Liver (tissue), 9 donors: ENCODE data around the gene SH3D19. TPM values are rescaled to one million over a fixed set of nuclear protein-coding genes. Genes with fewer than 3 reads are reported as not detected.

Source experiments
- DNase-seq: peaks from one replicate; pipeline ENCODE4 v3.0.0-alpha.2; 2017; ENCODE audit warnings: low spot score
- H3K27ac ChIP-seq, 2 donors: one replicate each; pipeline ENCODE4 v1.7.0; 2013; ENCODE audit warnings: inconsistent platforms in 2 of 2, low read length in 2 of 2, control low read depth in 1 of 2, low read depth in 1 of 2, mild to moderate bottlenecking in 1 of 2
- H3K27me3 ChIP-seq, 4 donors: one replicate each; pipeline versions ENCODE4 v1.6.1 to v1.7.0; 2013; ENCODE audit warnings: low read length in 3 of 4, inconsistent platforms in 1 of 4, mild to moderate bottlenecking in 1 of 4, moderate library complexity in 1 of 4; ENCODE audit not compliant: control insufficient read depth in 4 of 4, insufficient read depth in 4 of 4
- H3K36me3 ChIP-seq, 4 donors: one replicate each; pipeline versions ENCODE4 v1.6.1 to v1.7.0; 2013; ENCODE audit warnings: low read length in 3 of 4, mild to moderate bottlenecking in 3 of 4, low read depth in 1 of 4, moderate library complexity in 1 of 4; ENCODE audit not compliant: control insufficient read depth in 4 of 4, insufficient read depth in 3 of 4
- H3K4me1 ChIP-seq, 4 donors: one replicate each; pipeline versions ENCODE4 v1.6.1 to v1.7.0; 2013; ENCODE audit warnings: low read length in 3 of 4, mild to moderate bottlenecking in 3 of 4, moderate library complexity in 1 of 4; ENCODE audit not compliant: control insufficient read depth in 4 of 4, insufficient read depth in 4 of 4
- H3K4me3 ChIP-seq, 3 donors: one replicate each; pipeline versions ENCODE4 v1.6.1 to v1.7.0; 2013; ENCODE audit warnings: low read length in 3 of 3, control low read depth in 1 of 3, low read depth in 1 of 3, mild to moderate bottlenecking in 1 of 3
- H3K9ac ChIP-seq, 2 donors: one replicate each; pipeline ENCODE4 v1.7.0; 2013; ENCODE audit warnings: low read length in 2 of 2, mild to moderate bottlenecking in 2 of 2, moderate library complexity in 2 of 2, control low read depth in 1 of 2, low read depth in 1 of 2
- H3K9me3 ChIP-seq, 4 donors: one replicate each; pipeline versions ENCODE4 v1.6.1 to v1.7.0; 2013; ENCODE audit warnings: low read length in 3 of 4; ENCODE audit not compliant: control insufficient read depth in 4 of 4
- EGR1 ChIP-seq, 2 donors: IDR thresholded peaks; 2 replicates each; pipeline ENCODE4 v1.6.1; 2016 to 2018; ENCODE audit warnings: antibody characterized with exemption in 2 of 2, low read depth in 2 of 2
- JUND ChIP-seq, 2 donors: IDR thresholded peaks; 2 replicates each; pipeline ENCODE4 v1.6.1; 2016; ENCODE audit warnings: antibody characterized with exemption in 2 of 2
- RAD21 ChIP-seq, 2 donors: IDR thresholded peaks; 2 replicates each; pipeline ENCODE4 v1.6.1; 2016; ENCODE audit warnings: antibody characterized with exemption in 2 of 2, mild to moderate bottlenecking in 2 of 2
- SP1 ChIP-seq: IDR thresholded peaks from 2 replicates; pipeline ENCODE4 v1.6.1; 2018; ENCODE audit warnings: antibody characterized with exemption, mild to moderate bottlenecking
- TAF1 ChIP-seq: conservative IDR thresholded peaks from 2 replicates; pipeline ENCODE4 v1.6.1; 2016; ENCODE audit warnings: antibody characterized with exemption, mild to moderate bottlenecking
- YY1 ChIP-seq: IDR thresholded peaks from 2 replicates; pipeline ENCODE4 v1.6.1; 2016; ENCODE audit warnings: antibody characterized with exemption, mild to moderate bottlenecking
- WGBS: extraction: QIAGEN DNeasy Blood & Tissue Kit; methylation state at CpG from one replicate; pipeline ENCODE4 v1.1.7; 2013; 5-methylcytosine and 5-hydroxymethylcytosine counted together
- polyA plus RNA-seq, 2 donors: library from polyadenylated mRNA; stranded (reverse) in 1 of 2; unstranded in 1 of 2; fragments of 200-250 nt in 1 of 2; fragments of >200 nt in 1 of 2; fragmentation: Nextera tagmentation in 1 of 2; extraction: Ambion mirVana in 1 of 2; gene quantifications; one replicate each; pipeline versions ENCODE4 v1.2.1 to v1.2.3, GENCODE V29; 2013 to 2015
- total RNA-seq, 2 donors: library from RNA; depleted of rRNA; stranded (reverse); fragments of >200 nt; gene quantifications; one replicate each; pipeline ENCODE4 v1.2.3, GENCODE V29; 2014
- TF ChIP-seq, protein P1 (sequence below): fragments of 150-350 bp; IDR thresholded peaks from 2 replicates; pipeline ENCODE4 v1.5.1; 2017; ENCODE audit warnings: improper control_type of control experiment, low read depth, low read length; ENCODE audit not compliant: missing input control
- TF ChIP-seq, protein P2 (sequence below): IDR thresholded peaks from 2 replicates; pipeline ENCODE4 v1.6.1; 2016; ENCODE audit warnings: antibody characterized with exemption
- TF ChIP-seq, protein P3 (sequence below): IDR thresholded peaks from 2 replicates; pipeline ENCODE4 v1.6.1; 2016; ENCODE audit warnings: antibody characterized with exemption
- TF ChIP-seq, protein P4 (sequence below): IDR thresholded peaks from 2 replicates; pipeline ENCODE4 v1.6.1; 2016; ENCODE audit warnings: antibody characterized with exemption, mild to moderate bottlenecking
- TF ChIP-seq, protein P5 (sequence below): IDR thresholded peaks from 2 replicates; pipeline ENCODE4 v1.6.1; 2016; ENCODE audit warnings: antibody characterized with exemption
- donor health status: healthy.
- donor health status: healthy.
- donor health status: healthy.
- donor health status: healthy.
- donor health status: healthy.

Gene SH3D19
- total and polyA plus RNA-seq, 4 donors: 11.0 to 22.2 (median 17.1) TPM

DNA sequence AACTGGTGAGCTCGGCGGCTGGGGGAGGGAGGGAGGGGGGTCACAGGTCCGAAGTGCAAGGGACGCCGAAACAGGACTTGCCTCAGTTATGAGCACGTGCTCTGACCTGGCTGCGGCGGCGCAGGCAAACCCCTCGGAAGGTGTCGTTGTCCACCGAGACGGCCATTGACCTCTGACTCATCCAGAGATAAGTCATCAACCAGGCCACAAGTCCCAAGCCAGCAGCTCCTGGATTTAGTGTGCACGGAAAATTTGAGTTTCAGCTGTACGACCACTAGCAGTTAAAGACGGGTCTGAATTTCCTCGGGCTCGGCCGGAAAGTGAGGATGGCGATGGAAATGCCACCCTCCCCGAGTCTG, 674 bp downstream of the SH3D19 start (continued):
- TF ChIP-seq, protein P1, sequence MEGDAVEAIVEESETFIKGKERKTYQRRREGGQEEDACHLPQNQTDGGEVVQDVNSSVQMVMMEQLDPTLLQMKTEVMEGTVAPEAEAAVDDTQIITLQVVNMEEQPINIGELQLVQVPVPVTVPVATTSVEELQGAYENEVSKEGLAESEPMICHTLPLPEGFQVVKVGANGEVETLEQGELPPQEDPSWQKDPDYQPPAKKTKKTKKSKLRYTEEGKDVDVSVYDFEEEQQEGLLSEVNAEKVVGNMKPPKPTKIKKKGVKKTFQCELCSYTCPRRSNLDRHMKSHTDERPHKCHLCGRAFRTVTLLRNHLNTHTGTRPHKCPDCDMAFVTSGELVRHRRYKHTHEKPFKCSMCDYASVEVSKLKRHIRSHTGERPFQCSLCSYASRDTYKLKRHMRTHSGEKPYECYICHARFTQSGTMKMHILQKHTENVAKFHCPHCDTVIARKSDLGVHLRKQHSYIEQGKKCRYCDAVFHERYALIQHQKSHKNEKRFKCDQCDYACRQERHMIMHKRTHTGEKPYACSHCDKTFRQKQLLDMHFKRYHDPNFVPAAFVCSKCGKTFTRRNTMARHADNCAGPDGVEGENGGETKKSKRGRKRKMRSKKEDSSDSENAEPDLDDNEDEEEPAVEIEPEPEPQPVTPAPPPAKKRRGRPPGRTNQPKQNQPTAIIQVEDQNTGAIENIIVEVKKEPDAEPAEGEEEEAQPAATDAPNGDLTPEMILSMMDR: no peak
- TF ChIP-seq, protein P2, sequence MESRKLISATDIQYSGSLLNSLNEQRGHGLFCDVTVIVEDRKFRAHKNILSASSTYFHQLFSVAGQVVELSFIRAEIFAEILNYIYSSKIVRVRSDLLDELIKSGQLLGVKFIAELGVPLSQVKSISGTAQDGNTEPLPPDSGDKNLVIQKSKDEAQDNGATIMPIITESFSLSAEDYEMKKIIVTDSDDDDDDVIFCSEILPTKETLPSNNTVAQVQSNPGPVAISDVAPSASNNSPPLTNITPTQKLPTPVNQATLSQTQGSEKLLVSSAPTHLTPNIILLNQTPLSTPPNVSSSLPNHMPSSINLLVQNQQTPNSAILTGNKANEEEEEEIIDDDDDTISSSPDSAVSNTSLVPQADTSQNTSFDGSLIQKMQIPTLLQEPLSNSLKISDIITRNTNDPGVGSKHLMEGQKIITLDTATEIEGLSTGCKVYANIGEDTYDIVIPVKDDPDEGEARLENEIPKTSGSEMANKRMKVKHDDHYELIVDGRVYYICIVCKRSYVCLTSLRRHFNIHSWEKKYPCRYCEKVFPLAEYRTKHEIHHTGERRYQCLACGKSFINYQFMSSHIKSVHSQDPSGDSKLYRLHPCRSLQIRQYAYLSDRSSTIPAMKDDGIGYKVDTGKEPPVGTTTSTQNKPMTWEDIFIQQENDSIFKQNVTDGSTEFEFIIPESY: no peak
- no peak for TF ChIP-seq YY1
- TF ChIP-seq, protein P3, sequence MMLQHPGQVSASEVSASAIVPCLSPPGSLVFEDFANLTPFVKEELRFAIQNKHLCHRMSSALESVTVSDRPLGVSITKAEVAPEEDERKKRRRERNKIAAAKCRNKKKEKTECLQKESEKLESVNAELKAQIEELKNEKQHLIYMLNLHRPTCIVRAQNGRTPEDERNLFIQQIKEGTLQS: peak; percentile 96

DNA sequence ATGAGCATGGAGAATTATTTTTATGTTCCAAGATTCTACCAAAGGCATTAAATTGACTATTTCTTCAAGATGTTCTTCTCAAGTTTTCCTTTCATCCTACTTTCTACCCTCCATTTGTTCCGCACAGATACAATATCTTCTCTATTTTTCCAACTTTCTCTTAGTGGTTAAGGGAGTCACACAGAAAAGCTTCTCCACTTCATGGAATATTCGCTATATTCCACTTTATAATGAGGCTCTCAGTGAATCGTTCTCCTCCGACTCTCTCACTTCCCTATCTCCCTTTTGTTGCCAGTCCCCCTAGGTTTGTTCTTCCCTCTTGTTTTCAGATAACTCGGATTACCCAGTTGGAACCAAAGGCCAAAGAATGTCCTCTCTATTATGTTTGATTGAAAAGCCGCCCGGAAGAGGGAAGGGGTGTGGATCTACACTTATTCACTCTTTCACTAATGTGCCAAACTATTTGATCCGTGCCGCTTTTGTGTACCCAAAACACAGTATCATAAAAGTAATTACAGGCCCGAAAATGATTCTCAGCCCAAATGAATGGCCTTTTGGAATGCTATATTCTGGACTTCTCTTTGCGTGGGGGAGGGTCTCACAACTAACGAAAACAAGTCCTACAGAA, 1.2 kb downstream of the SH3D19 start:
- Histone ChIP-seq H3K4me1 (peaks cover 2 to 42% (median 22%) of the 10 kb centered on the region in 4 donors), H3K36me3 (no peaks in the 10 kb centered on the region), H3K4me3 (peak overlapping the region; percentile 48 to 72 (median 62)), H3K27me3 (no peaks in the 10 kb centered on the region), H3K9me3 (no peaks in the 10 kb centered on the region), H3K27ac (peak overlapping the region; percentile 97), H3K9ac (peak overlapping the region; percentile 54 to 72)
- TF ChIP-seq TAF1 (no peak), RAD21 (IDR thresholded peaks at IDR 0.05) (peak in 1 of 2 donors; percentile 13), SP1 (no peak), YY1 (no peak), EGR1 (IDR thresholded peaks at IDR 0.05; ENCODE audit: low read depth in 2 of 2) (peak in 1 of 2 donors; percentile 16), JUND (IDR thresholded peaks at IDR 0.05) (no peak)
- TF ChIP-seq, protein P4, sequence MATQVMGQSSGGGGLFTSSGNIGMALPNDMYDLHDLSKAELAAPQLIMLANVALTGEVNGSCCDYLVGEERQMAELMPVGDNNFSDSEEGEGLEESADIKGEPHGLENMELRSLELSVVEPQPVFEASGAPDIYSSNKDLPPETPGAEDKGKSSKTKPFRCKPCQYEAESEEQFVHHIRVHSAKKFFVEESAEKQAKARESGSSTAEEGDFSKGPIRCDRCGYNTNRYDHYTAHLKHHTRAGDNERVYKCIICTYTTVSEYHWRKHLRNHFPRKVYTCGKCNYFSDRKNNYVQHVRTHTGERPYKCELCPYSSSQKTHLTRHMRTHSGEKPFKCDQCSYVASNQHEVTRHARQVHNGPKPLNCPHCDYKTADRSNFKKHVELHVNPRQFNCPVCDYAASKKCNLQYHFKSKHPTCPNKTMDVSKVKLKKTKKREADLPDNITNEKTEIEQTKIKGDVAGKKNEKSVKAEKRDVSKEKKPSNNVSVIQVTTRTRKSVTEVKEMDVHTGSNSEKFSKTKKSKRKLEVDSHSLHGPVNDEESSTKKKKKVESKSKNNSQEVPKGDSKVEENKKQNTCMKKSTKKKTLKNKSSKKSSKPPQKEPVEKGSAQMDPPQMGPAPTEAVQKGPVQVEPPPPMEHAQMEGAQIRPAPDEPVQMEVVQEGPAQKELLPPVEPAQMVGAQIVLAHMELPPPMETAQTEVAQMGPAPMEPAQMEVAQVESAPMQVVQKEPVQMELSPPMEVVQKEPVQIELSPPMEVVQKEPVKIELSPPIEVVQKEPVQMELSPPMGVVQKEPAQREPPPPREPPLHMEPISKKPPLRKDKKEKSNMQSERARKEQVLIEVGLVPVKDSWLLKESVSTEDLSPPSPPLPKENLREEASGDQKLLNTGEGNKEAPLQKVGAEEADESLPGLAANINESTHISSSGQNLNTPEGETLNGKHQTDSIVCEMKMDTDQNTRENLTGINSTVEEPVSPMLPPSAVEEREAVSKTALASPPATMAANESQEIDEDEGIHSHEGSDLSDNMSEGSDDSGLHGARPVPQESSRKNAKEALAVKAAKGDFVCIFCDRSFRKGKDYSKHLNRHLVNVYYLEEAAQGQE: no peak
- TF ChIP-seq, protein P1: no peak
- TF ChIP-seq, protein P3: no peak
- TF ChIP-seq, protein P5, sequence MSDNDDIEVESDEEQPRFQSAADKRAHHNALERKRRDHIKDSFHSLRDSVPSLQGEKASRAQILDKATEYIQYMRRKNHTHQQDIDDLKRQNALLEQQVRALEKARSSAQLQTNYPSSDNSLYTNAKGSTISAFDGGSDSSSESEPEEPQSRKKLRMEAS: peak; percentile 58
- 14% methylated on average over 12 of the region's 12 CpGs for WGBS
- DNase-seq: no peak
